GM04504 (cell line): ENCODE results near the gene GSX2.
"Not testable (repeated sequence)": the region's sequence is repeated elsewhere in the genome, so short reads cannot be mapped to it uniquely, and the experiment has no call there.

Source experiments
- DNase-seq: peaks from one replicate; pipeline ENCODE4 v3.0.0-alpha.2; 2012; ENCODE audit warnings: low read depth

GSX2 gene

DNA sequence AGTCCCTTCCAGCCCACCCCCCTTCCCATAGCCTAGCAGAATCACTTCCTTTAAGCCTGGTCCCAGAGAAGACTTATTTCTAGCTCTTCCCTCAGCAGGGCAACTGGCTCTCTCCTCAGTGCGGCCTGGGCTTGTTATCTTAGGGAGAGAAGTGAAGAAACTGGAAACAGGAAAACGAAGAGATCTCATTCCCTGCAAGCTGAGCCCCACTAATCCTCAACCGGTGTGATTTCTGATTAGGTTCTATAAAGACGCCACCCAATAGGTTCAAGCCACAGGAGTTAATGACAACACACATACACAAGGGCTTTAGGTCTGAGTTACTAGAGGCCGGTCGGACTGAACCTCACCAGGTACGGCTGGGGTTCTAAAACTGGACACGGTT lies 3.2 kb downstream of the GSX2 start:
- no peak for DNase-seq

DNA sequence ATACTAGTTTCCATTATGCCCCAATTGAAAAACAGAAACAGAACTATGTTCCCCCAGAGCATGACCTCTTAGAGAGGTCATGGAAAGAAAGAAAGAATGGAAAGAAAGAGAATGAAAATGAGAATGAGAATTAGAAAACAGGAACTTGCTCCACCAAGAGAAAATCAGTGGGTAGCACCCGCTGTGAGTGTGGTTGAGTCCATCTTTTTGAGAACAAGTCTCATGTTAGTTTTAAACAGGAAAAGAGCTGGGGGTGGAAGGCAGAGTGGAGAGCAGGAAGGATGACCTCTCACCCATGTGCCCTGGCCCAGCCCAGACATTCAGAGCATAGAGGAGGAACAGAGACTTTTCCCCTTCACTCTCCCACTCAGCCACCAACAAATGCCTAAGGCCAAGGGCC lies 4.9 kb downstream of the GSX2 start:
- no peak for DNase-seq

DNA sequence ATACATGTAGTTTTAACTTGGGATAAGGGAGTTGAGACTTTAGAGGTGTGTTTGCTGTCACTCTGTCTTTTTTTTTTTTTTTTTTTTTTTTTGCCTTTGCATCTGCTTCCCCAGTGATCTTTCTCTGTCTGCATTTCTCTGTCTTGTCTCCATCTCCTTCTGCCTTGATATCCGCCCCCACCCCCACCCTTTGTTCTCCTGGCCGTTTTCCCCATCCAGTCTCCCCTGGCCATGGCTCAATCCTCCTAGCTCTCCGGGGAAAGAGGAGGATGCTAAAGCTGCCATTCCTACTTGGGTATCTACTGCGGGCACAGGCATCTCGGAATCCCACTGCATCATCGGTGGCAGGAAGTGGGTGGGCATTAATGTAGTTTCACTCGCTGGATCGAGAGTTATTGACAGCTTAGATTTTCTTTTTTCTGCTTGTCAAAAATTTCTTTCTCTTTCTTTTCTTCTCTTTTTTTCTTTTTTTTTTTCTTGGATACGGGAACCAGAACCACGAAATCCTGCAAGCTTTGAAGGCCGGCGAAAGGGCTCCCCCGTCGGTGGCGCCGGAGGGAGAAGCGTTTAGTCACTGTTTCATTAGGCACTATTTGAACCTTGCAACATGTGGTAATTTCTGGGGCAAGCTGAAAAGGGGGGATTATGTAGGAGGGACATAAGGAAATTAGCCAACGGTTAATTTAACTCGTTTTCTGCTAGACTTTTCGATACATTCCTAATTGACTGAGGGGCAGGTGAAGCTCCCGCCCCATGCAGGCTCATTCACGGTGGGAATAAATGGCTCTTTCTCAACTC lies 8.2 kb downstream of the GSX2 start:
- no peak for DNase-seq

DNA sequence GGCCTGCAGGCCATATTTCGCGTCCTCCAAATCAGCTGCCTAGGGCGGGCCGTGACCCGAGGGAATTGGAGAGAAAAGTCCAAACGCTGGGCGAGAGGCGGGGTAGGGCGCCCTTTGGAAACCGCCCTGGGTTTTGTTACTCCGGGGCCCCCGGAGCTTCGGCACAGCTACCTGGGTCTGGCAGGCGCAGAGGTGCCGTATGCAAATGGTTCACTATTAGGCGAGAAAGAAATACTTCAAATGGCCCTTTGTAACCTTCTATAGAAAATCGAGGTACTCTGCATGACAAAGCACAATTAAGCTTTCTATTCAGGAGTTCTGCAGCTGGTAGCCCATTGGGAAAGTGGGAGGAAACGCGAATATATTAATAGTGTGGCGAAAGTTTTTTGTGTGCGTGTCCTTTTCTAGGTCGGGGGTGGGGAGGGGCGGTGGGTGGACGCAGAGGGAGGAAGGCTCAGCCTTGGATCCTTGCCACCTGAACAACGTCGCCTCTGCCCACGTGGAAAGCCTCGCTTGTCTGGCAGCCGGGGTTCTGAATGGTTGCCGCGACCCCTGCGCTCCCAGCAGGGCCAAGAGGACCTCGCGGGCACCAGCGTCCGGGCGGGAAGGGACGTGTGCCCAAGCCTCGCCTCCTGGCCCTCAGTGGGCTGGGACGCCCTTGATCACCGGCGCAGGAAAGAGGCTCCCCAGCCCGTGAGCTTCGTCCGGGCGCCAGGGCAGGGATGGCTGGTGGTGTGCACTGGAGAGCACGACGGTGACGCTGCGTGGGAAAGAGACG lies 9.5 kb downstream of the GSX2 start:
- DNase-seq, result no peak

DNA sequence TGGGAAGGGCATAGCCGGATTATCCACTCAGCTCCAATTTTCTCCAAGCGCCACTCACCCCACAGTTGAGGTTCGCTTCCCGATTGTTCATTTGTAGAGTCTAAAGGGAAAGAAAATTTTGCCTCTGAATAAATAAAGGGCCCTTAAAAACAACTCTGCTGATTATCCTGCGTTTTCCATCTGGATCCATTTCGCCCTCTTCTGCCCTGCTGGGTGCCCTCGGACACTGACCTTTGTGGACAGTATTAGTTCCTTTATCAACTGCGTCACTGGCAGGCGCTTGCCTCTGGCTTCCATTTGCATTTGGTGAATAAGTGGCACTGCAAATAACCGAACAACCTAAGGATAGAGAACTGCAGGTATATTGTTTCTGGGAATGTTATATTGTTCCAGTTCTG lies 10.1 kb downstream of the GSX2 start:
- DNase-seq, result no peak

DNA sequence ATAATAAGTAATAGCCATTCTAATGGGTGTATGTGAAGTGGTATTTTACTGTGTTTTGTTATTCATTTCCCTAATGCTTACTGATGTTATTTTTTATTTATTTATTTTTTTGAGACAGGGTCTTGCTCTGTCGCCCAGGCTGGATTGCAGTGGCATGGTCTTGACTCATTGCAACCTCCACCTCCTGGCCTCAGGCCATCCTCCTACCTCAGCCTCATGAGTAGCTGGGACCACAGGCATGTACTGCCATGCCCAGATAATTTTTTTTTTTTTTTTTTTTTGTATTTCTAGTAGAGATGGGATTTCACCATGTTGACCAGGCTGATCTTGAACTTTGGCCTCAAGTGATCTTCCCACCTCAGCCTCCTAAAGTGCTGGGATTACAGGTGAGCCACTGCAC lies 13.2 kb downstream of the GSX2 start:
- DNase-seq, result not testable (repeated sequence)

DNA sequence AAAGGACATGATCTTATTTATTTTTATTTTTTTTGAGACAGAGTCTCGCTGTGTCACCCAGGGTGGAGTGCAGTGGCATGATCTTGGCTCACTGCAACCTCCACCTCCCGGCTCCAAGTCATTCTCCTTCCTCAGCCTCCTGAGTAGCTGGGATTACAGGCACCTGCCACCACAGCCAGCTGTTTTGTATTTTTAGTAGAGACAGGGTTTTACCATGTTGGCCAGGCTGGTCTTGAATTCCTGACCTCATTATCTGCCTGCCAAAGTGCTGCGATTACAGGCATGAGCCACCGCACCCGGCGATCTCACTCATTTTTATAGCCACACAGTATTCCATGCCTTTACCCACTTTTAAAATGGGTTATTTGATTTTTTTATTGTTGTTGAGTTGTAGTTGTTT lies 16.3 kb downstream of the GSX2 start:
- not testable (repeated sequence) for DNase-seq

DNA sequence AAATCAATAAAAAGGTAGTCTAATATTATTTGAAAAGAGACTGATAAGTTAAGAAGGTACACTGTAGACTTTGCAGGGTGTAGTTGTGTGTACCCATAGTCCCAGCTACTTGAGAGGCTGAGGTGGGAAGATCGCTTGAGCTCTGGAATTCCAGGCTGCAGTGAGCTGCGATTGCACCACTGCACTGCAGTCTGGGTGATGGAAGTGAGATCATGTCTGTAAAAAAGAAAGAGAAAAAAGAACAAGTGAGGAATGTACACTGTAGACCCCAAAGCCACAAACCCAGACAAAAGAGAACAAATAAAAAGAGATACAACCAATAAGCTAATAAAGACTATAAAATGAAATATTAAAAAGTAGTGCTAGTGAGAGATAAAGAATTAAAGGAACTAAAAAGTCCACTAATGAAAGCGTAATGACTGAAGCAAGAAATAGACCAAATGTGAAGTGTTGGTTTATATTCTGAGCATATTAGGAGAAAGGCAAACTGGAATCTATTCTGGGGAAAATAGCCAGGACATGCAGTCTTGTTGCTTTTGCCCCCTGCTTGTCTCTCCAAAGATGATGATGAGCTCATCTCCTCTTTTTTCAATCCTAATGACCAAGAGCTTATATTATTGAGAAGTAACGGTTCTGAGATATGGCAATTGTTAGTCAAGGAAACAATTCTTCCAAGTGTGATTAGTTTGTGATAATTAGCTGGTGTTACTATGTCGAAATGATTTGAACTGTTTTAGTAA lies 19.1 kb downstream of the GSX2 start:
- no peak for DNase-seq

DNA sequence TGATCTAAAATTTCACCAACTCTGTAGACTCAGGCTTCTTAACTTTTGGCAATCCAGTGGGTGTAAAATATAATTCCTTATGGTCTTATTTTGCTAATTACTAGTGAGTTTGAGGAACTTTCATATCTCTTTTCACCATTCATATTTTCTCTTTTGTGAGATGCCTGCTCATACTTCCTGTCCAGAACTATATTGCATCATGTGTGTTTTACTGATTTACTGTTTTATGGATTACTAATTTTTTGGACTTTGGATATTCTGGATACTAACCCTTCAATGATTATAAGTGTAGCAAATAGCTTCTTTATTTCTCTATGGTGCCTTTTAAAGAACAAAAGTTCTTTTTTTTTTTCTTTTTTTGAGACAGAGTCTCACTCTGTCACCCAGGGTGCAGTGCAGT lies 20.6 kb downstream of the GSX2 start:
- DNase-seq, result no peak

DNA sequence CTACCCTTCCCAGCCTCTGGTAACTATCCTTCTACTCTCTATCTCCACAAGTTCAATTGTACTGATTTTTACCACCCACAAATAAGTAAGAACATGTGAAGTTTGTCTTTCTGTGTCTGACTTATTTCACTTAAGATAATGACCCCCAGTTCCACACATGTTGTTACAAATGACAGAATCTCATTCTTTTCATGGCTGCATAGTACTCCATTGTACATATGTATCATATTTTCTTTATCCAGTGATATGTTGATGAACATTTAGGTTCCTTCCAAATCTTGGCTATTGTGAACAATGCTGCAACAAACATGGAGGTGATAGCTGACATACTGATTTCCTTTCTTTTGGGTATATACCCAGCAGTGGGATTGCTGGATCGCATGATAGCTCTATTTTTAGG lies 27.7 kb downstream of the GSX2 start:
- no peak for DNase-seq

DNA sequence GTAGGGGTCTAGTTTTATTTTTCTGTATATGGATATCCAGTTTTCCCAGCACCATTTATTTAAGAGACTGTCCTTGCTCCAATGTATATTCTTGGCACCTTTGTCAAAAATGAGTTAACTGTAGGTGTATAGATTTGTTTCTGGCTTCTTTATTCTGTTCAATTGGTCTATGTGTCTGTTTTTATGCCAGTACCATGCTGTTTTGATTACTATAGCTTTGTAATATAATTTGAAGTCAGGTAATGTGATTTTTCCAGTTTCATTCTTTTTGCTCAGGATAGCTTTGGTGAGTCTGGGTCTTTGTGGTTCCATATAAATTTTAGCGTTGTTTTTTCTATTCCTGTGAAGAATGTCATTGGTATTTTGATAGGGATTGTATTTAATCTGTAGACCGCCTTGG lies 28.7 kb downstream of the GSX2 start:
- not testable (repeated sequence) for DNase-seq

DNA sequence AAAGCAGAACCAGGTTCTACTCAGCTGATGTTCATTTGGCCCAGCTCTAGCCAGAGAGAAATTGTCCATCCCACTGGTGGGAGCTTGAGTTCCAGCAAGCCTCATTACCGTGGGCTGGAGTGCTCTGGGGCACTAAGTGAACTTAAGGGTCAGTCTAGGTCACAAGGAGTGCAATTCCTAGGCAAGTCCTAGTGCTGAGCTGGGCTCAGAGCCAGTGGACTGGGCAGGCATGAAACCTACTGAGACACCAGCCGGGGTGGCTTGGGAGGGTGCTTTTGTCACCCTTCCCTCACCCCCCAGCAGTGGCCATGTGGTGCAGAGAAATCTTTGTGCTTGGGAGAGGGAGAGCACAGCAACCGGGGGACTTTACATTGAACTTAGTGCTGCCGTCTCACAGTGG lies 39.4 kb downstream of the GSX2 start:
- DNase-seq, result no peak

DNA sequence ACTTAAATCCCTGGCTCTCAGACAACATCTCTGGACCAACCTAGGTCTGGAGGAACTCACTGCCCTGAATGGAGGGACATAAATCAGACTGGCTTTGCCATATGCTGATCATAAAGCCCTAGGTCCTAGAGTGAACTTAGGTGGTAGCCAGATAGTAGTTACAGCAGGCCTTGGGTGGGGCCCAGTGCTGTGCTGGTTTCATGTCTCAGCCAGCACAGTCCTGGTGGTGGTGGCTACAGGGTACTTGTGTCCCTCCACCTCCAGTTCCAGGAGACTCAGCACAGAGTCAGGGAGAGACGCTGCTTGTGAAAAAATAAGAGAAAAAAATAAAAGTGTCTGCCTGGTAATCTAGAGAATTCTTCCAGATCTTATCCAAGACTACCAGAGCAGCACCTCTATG lies 40.3 kb downstream of the GSX2 start:
- DNase-seq, result no peak

DNA sequence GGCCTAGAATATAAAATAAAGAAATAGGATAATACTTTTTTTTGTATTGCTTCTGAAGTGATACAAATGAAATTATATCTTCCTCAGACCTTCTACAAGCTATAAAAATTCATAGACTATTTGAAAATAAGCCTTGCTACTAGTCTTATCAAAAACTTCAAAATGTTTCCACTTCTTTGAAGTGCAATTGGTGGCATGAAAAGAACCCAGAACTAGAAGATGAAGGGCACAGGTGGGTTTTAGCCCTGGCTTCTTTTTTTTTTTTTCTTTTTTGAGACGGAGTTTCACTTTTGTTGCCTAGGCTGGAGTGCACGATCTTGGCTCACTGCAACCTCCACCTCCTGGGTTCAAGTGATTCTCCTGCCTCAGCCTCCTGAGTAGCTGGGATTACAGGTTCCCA lies 44.2 kb downstream of the GSX2 start:
- no peak for DNase-seq

DNA sequence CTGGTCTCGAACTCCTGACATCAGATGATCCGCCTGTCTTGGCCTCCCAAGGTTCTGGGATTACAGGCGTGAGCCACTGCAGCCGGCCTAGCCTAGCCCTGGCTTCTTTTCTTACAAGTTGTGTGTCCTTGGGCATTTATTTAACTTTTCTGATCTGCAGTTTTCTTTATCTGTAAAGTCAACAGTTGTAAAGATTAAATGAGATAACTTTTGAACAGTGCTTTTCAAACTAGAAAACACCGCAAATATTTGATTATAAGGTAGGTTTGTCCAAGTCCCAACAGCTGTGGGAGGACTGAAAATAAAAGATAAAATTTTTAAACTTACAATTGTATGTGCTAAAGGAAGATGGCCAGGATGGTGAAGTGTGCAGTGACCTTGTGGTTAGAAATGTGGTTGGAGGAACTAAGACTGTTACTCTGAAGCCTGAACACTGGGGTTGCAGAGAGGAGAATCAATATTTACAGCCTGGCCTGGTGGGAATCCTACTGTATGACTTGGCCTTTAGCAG lies 44.8 kb downstream of the GSX2 start:
- DNase-seq, result no peak

DNA sequence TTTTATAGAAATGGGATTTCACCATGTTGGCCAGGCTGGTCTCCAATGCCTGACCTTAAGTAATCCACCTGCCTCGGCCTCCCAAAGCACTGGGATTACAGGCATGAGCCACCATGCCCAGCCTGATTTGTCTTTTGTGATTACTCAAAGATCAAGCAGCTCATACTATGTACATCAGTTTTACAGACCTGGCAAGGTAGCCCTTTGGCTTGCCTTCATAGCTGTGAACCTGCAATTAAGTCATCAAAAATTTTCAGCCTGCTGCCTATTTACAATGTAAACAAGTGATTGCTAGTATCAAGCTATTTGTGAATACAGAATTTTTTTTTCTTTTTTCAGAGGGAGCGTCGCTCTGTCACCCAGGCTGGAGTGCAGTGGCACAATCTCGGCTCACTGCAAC lies 46.2 kb downstream of the GSX2 start:
- no peak for DNase-seq

DNA sequence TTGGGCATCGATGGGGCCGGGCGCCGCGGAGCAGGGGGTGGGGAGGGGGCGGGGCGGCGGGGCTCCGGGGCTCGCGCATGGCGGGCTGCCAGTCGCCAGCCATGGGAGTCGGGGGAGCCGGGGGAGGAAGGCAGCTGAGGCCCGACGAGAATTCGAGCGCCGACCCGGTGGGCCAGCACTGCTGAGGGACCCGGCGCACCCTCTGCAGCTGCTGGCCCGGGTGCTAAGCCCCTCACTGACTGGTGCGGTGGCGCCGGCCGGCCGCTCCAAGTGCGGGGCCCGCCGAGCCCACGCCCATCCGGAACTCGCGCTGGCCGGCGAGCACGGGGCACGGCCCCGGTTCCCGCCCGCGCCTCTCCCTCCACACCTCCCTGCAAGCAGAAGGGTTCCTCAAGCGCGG lies 49.4 kb downstream of the GSX2 start:
- DNase-seq, result no peak
